Skeletal muscle tissue (tissue), 4 donors: Measurements from ENCODE around the gene WWC2. TPM values are rescaled to one million over a fixed set of nuclear protein-coding genes. Genes with fewer than 3 reads are reported as not detected.

Experiments
- H3K27ac ChIP-seq: one replicate; pipeline ENCODE4 v1.7.0; 2013; ENCODE audit warnings: mild to moderate bottlenecking, low read depth, low read length, inconsistent platforms
- H3K27me3 ChIP-seq, 3 donors: one replicate each; pipeline ENCODE4 v1.7.0; 2013; ENCODE audit warnings: low read length in 3 of 3; ENCODE audit not compliant: control insufficient read depth in 3 of 3, insufficient read depth in 3 of 3
- H3K36me3 ChIP-seq, 3 donors: one replicate each; pipeline ENCODE4 v1.7.0; 2013; ENCODE audit warnings: low read length in 3 of 3; ENCODE audit not compliant: control insufficient read depth in 3 of 3, insufficient read depth in 3 of 3
- H3K4me1 ChIP-seq, 3 donors: one replicate each; pipeline ENCODE4 v1.7.0; 2013; ENCODE audit warnings: low read length in 3 of 3, mild to moderate bottlenecking in 3 of 3; ENCODE audit not compliant: control insufficient read depth in 3 of 3, insufficient read depth in 3 of 3
- H3K4me3 ChIP-seq, 3 donors: one replicate each; pipeline ENCODE4 v1.7.0; 2013; ENCODE audit warnings: low read length in 3 of 3
- H3K9ac ChIP-seq, 3 donors: one replicate each; pipeline ENCODE4 v1.7.0; 2013; ENCODE audit warnings: low read length in 3 of 3, mild to moderate bottlenecking in 3 of 3, moderate library complexity in 2 of 3, low read depth in 1 of 3
- H3K9me3 ChIP-seq, 3 donors: one replicate each; pipeline ENCODE4 v1.7.0; 2013; ENCODE audit warnings: low read length in 3 of 3; ENCODE audit not compliant: control insufficient read depth in 3 of 3
- total RNA-seq: library from RNA; depleted of rRNA; stranded (reverse); fragments of >200 nt; gene quantifications from one replicate; pipeline ENCODE4 v1.2.3, GENCODE V29; 2014
- donor health status: Osteomylitis.

The WWC2 gene
- total RNA-seq, 1 donor from 2014 or later = 15.1 TPM

DNA sequence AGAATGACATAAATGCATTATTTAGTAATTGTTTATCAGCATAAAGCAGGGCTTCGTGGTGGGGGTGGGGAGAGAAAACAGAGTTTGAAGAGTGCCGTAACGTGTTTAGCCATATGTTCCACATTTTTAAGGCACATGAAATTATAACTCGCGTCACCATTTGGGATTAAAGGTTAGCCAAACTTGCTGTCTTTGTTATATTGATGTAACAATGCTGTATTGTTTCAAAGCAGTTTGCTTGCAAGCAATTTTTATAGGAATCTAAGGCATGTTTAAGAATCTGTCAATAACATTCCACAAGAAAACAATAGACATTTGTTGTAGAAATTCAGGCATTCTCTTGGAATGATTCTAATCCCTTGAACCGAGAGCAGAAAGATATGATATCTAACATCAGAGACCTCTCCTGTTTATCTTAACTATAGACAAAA, 142.7 kb downstream of the WWC2 start:
- Histone ChIP-seq H3K27ac (no peak overlapping the region), H3K4me3 (no peak overlapping the region), H3K4me1 (no peaks in the 10 kb centered on the region), H3K9ac (no peak overlapping the region), H3K27me3 (no peaks in the 10 kb centered on the region), H3K36me3 (peaks cover 0 to 18% (median 7%) of the 10 kb centered on the region in 3 donors), H3K9me3 (no peaks in the 10 kb centered on the region)

DNA sequence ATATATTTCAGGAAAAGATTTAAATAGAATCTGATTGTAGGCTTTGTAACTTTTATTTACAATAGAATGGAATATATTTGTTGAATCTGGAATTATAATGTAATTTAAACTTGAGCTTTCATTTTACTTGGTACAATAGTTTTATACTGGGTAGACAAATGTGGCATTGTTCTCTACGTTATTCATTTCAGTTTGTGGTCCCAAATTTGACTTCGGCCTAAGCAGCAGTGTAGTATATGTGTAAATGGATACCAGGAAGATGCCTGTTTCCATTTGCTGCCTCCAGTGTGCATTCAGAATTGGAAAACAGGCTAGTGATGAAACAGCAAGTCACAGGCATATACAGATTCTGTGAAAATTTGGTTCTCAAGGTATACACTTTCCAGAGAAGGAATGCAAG, 143.2 kb downstream of the WWC2 start:
- no peaks in the 10 kb centered on the region for H3K4me1 ChIP-seq
- no peak overlapping the region for H3K9ac ChIP-seq
- H3K27me3 ChIP-seq = no peaks in the 10 kb centered on the region
- peaks cover 0 to 18% (median 7%) of the 10 kb centered on the region in 3 donors for H3K36me3 ChIP-seq
- no peak overlapping the region for H3K27ac ChIP-seq
- no peaks in the 10 kb centered on the region for H3K9me3 ChIP-seq
- H3K4me3 ChIP-seq = no peak overlapping the region

DNA sequence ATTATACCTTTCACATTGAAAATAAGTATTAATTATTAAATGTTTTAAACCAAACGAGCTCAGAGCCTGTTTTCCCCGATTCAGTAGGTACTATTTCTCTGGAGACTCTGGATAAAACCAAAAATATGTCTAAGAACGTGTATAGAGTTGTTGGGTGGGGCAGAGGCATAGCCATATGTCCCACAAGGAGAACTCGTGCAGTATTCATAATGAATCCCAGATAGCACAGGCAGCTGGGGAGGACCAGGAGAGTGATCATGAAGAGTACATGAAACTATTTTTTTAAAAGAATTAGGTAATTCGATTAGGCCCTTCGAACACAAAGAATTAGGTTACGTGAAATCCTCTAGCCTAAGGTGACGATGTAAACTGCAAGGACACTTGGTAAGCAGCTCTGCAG, 145.0 kb downstream of the WWC2 start:
- Histone ChIP-seq H3K9me3 (no peaks in the 10 kb centered on the region), H3K9ac (no peak overlapping the region), H3K27ac (no peak overlapping the region), H3K27me3 (no peaks in the 10 kb centered on the region), H3K4me1 (no peaks in the 10 kb centered on the region), H3K36me3 (peaks cover 0 to 22% (median 7%) of the 10 kb centered on the region in 3 donors), H3K4me3 (no peak overlapping the region)

DNA sequence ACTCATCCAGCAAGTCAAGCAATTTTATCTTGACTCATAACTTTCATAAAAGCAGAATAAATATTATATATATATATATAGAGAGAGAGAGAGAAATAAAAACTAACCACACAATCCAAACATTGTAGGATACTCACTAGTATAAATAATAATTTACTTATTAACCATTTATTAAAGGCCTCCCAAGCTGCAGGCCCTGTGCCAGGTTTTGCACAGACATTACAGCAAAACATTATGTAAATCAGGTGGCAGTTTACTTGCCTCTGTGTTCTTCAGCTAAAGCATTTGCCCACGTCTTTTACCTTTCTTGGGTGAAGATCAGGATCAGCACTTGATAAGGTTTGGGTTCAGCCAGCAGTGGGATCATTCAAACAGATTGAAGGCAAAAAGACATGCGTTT, 145.4 kb downstream of the WWC2 start:
- Histone ChIP-seq H3K27me3 (no peaks in the 10 kb centered on the region), H3K9ac (no peak overlapping the region), H3K36me3 (peaks cover 0 to 22% (median 7%) of the 10 kb centered on the region in 3 donors), H3K27ac (no peak overlapping the region), H3K4me1 (no peaks in the 10 kb centered on the region), H3K9me3 (no peaks in the 10 kb centered on the region), H3K4me3 (no peak overlapping the region)

DNA sequence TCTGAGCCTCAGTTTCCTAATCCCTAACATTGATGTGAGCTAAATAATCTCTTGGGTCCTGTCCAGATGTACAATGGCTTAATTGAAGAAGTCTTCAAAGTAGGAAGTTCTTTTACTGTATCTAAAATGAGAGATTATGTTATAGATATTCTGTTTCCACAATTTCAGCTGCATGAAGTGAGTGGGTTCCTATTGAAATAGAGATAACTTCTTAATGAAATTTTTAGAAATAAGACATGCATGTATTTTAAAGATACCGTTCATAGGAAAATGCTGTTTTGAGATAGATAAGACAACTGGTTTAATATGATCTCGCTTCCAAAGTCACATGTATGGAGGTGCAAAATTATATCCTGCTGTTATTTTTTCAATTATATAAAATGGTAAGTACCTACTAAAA, 149.1 kb downstream of the WWC2 start:
- no peaks in the 10 kb centered on the region for H3K9me3 ChIP-seq
- H3K9ac ChIP-seq = no peak overlapping the region
- H3K4me1 ChIP-seq = no peaks in the 10 kb centered on the region
- no peak overlapping the region for H3K4me3 ChIP-seq
- peaks cover 0 to 15% (median 5%) of the 10 kb centered on the region in 3 donors for H3K36me3 ChIP-seq
- H3K27ac ChIP-seq = no peak overlapping the region
- no peaks in the 10 kb centered on the region for H3K27me3 ChIP-seq

DNA sequence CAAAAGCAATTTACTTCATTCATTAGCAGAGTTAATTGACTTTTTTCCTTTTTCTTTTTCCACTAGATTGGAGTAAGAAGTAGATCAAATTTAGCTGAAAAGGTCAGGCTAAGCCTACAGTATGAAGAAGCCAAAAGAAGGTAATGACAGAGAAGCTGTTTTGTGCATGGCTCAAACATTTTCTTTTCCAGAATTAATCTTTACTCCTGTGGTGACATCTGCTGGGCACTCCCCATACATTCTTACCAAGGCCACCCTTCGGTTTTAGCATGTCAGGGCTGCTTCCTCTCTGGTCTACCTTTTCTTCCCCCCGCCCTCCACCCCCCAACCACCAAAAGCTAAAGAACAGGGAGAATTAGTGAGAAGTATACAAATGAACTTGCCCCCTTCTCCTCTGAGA, 150.8 kb downstream of the WWC2 start:
- no peak overlapping the region for H3K4me3 ChIP-seq
- no peak overlapping the region for H3K27ac ChIP-seq
- peaks cover 0 to 26% (median 5%) of the 10 kb centered on the region in 3 donors for H3K36me3 ChIP-seq
- H3K27me3 ChIP-seq = no peaks in the 10 kb centered on the region
- H3K9ac ChIP-seq = no peak overlapping the region
- H3K9me3 ChIP-seq = no peaks in the 10 kb centered on the region
- no peaks in the 10 kb centered on the region for H3K4me1 ChIP-seq

DNA sequence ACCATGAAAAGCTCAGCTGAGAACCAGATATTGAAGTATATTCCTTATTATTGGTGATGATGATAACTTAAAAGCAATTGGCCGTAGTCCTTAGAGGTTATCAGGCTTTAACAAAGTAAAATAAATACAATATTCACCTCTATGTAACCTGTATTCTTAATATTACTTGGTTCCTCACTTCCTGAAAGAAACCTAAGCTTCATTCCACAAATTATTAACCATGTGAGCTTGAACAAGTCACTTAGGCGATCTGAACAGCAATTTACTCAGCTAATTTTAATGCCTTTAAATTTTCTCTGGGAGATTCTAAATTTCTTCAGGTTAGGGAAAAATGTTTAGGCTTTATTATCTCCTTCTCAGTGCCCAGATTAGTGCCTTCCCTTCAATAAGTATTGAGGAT, 151.8 kb downstream of the WWC2 start:
- Histone ChIP-seq H3K4me3 (no peak overlapping the region), H3K36me3 (peaks cover 0 to 23% (median 5%) of the 10 kb centered on the region in 3 donors), H3K9ac (no peak overlapping the region), H3K27ac (no peak overlapping the region), H3K9me3 (no peaks in the 10 kb centered on the region), H3K27me3 (no peaks in the 10 kb centered on the region), H3K4me1 (no peaks in the 10 kb centered on the region)

DNA sequence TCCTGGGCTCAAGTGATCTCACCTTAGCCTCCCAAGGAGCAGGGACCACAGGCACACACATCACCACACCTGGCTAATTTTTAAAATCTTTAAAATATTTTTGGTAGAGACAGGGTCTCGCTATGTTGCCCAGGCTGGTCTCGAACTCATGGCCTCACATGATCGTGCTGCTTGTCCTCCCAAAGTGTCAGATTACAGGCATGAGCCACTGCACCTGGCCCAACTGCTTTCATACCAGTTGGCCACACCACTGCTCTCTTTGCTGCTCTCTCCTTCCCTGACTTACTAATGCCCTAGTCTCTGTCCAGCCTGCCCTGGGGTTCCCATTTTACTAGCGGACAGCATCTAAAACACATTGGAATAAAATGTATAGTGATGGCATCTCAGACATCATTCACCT, 153.9 kb downstream of the WWC2 start:
- Histone ChIP-seq H3K4me1 (no peaks in the 10 kb centered on the region), H3K36me3 (peaks cover 0 to 30% (median 5%) of the 10 kb centered on the region in 3 donors), H3K9ac (no peak overlapping the region), H3K4me3 (no peak overlapping the region), H3K27ac (no peak overlapping the region), H3K9me3 (no peaks in the 10 kb centered on the region), H3K27me3 (no peaks in the 10 kb centered on the region)

DNA sequence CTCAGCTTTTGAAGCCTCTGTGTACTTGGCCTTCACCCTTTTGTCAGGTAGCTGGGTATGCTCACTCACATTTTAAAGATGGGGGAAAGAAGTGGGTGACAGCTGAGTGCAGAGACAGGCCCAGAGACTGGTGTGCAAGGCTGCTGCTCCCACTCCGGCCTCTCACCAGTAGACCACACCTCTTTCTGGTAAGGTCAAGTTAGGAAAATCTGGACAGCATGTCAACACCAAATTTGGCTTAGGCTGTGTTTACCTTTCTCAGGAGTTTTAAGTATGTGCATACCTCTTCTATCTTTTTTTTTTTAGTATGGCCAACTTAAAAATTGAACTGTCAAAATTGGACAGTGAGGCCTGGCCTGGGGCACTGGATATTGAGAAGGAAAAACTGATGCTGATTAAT, 154.4 kb downstream of the WWC2 start:
- Histone ChIP-seq H3K27me3 (no peaks in the 10 kb centered on the region), H3K4me1 (no peaks in the 10 kb centered on the region), H3K4me3 (no peak overlapping the region), H3K9me3 (no peaks in the 10 kb centered on the region), H3K27ac (no peak overlapping the region), H3K9ac (no peak overlapping the region), H3K36me3 (peaks cover 0 to 30% (median 5%) of the 10 kb centered on the region in 3 donors)

DNA sequence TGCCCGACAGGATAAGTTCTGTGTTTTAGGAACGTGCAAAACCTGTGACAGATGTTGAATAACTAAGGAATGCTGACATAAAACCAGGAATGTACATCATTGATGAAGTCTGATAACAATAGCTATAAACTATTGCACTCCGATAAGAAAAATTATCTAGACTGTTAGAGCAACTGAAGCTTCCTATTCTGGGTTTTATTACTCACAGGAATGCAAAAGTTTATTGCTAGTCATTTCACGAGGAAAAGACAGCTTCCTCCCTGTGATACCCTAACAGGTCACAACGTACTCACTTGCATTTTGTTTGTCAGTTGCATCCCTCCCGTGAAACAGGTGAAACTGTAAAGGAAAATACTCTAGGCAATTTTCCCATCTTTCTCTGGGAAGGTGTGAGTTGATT, 155.1 kb downstream of the WWC2 start:
- H3K27ac ChIP-seq = no peak overlapping the region
- peaks cover 0 to 26% (median 5%) of the 10 kb centered on the region in 3 donors for H3K36me3 ChIP-seq
- no peaks in the 10 kb centered on the region for H3K4me1 ChIP-seq

DNA sequence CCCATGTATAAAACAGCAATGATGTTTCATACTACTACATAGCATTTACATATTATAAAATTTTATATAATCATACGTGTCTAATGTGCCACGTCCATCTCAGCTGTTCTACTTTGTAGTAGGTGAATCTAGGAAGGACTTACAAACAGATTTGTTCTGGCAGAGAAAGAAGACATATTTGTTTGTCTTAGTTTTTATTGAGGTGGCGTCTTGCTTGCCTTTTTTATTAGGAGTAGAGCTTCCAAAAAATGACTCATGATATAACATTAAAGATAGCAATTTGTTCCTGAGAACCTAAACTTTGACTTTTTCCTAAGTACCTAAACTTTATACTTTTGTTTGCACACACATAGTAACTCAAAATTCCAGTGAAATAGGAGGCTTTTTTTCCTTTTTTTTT, 156.4 kb downstream of the WWC2 start:
- Histone ChIP-seq H3K4me1 (no peaks in the 10 kb centered on the region), H3K27ac (no peak overlapping the region), H3K4me3 (no peak overlapping the region), H3K9me3 (no peaks in the 10 kb centered on the region), H3K27me3 (no peaks in the 10 kb centered on the region), H3K36me3 (peaks cover 2 to 27% (median 7%) of the 10 kb centered on the region in 3 donors), H3K9ac (no peak overlapping the region)

More for the DNA sequence above, 155.1 kb downstream of the WWC2 start:
- Histone ChIP-seq H3K4me3 (no peak overlapping the region), H3K9me3 (no peaks in the 10 kb centered on the region), H3K9ac (no peak overlapping the region), H3K27me3 (no peaks in the 10 kb centered on the region)
